Activated naive CD4-positive, alpha-beta T cell (primary cell): ENCODE measurements around the gene ZNF827.

Source experiments
- DNase-seq, 4 experiments: peaks; one replicate each; lab custom pipeline; 2025; lab: John Stamatoyannopoulos, UW

ZNF827 gene

GRCh38 chr4:145933134-145933533 lies 5.5 kb downstream of the ZNF827 start:
- no peak for DNase-seq

DNA sequence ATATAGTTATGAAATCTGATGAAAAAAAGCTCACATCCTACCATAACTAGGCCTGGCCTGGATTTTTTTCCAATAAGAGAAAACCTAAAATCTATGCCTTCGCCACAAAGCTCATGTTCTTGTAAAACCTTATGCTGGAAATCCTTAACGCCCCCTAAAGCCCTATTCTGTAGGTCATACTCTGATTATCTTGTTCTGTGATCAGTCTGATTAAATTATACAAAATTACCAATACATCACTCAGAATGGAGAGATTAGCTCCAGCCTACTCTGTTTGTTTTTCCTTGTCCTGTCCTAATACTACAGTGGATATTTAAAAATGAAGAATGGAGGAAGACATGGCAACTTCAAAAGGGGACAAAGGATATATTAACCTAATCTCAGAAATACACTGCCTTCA lies 7.2 kb downstream of the ZNF827 start:
- DNase-seq, result no peak

GRCh38 chr4:145930592-145930991 lies 8.0 kb downstream of the ZNF827 start:
- DNase-seq, result no peak

GRCh38 chr4:145929415-145930178 lies 9.0 kb downstream of the ZNF827 start:
- DNase-seq, result no peak

DNA sequence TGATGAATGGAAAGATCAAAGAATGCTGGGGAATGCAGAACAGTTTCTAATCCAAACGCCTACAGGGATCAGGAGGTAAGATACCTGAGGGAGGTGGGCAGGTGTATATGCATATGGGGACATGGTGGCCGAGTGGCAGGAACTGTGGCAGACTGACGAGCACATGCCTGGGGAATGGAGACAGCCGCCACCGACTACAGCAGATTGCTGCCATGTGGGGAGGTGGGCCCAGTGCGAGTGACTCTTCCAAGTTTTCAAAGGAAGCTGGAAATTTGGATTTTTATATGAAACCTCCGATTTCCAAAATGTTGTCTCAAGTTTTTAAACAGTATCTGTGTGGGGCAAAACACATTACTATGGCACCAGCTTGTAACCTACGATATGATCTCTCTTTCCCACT lies 9.9 kb downstream of the ZNF827 start:
- no peak for DNase-seq

GRCh38 chr4:145927030-145927429 lies 11.6 kb downstream of the ZNF827 start:
- no peak for DNase-seq

- DNase-seq, result no peak
Observed at GRCh38 chr4:145921231-145921630, 17.4 kb downstream of the ZNF827 start.

- no peak for DNase-seq
Observed at GRCh38 chr4:145920205-145920604, 18.4 kb downstream of the ZNF827 start.

DNA sequence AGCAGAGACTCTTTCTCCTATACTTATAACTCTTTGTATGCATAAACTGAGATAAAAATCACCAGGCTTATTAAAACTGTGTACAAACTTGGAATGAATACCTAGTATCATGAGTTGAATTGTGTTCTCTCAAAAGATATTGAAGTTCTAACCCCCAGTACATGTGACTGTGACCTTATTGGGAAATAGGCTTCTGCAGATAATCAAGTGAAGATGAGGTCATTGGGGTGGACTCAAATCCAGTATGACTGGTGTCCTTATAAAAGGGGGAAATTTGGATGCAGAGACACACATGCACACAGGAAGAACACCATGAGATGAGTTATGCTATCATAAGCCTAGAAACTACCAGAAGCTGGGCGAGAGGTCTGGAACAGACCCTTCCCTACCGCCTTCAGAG lies 26.2 kb downstream of the ZNF827 start:
- DNase-seq, result no peak

GRCh38 chr4:145909773-145910172 lies 28.9 kb downstream of the ZNF827 start:
- no peak for DNase-seq

DNA sequence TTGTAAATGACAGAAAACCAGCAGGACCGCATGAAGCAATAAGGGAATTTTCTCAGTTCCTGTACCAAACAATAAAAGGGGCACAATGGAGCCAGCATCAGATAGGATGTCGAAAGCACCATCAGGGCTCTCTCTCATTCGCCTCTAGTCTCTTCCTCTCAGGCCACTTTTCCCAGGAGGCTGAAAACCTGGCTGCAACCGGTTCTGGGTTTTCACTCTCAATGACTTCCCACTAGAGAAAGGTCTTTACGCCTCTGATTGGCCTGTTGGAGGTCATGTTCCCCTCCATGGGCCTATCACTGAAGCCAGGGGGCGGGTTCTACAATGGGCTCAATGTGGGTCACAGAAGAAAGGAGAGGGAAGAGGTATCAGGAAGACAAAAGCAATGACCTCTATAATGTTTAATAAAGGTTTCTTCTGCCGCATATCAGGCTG lies 29.3 kb downstream of the ZNF827 start:
- DNase-seq, result no peak

GRCh38 chr4:145907812-145908211 lies 30.8 kb downstream of the ZNF827 start:
- DNase-seq, result no peak

GRCh38 chr4:145907390-145907789 lies 31.2 kb downstream of the ZNF827 start:
- DNase-seq, result no peak

DNA sequence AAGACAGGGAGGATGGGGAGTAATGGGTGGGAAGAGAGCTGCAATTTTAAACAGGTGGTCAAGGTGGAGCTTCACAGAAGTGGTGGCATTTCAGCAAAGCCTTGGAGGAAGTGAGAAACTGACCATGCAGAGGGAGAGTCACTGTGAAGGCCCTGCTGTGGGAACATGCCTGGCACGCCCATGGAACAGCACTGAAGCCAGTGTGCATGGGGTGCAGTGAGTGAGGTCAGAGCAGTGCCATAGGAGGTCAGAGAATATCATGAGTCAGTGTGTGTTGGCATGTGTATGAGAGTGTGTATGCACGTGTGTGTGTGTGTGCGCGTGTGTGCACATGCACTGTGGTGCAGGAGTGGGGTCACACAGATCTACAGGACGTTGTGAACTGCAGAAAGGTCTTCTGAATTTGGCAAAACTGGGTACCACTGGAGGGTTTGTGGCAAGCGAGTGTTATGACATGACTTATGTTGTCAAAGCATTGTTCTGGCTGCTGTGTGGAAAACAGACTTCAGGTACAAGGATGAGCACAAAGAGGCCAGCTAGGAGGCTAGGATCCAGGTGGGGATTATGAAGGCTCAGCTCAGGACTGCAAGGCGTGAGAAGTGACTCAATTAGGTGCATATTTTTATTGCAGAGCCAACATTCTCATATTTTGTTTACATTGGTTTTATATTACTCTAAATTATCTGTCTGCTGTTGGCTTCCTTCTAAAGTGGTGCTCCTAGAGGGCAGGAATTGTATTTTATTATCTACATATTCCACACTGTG lies 34.0 kb downstream of the ZNF827 start:
- DNase-seq, result no peak

DNA sequence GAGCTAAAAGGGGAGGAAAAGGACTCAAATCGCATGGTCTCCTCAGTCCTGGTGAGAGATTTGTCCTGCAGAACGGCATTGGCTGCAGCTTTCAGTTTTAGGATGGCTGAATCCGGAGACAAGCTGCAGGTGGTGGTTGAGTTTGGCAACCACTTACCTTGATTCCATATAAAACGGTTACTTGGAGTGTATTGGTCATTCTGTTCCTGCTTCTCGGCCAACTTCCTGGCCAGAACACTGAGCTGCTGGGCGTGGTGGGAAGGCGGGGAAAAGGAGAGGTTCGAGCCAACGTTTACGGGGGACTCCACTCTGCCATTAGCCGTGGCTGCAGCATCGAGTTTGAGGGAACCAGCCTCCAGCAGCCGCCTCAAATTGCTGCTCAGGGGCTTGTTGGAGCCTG lies 36.1 kb downstream of the ZNF827 start:
- no peak for DNase-seq

GRCh38 chr4:145899886-145900460 lies 38.6 kb downstream of the ZNF827 start:
- DNase-seq, result no peak

DNA sequence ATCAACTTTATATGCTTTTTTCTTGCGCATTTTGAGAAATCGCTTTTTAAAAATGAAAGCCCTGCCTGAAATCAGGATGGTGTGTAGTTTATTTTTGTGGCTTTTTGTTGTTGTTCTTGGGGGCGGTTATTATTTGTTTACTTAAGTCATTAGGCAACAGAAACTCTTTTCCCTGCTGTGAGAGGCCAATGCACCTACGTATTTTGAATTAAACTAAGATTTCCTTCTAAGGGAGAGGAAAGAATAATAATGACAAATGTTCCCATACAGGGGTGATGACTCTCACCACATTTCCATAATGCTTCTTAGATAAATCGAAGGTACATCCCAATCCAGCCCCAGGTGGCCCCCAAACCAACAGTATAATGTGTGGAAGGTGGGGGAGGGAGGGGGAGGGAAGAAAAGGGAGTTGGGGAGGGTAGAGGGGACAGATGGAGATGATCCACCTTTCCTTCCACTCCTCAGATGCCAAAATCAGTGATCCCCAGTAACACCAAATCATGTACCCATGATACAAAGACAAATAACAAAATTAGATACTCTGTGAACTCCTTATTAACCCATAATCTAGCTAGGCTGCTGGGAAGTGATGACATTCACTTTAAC lies 39.6 kb downstream of the ZNF827 start:
- no peak for DNase-seq

GRCh38 chr4:145898466-145898865 lies 40.2 kb downstream of the ZNF827 start:
- DNase-seq, result no peak

DNA sequence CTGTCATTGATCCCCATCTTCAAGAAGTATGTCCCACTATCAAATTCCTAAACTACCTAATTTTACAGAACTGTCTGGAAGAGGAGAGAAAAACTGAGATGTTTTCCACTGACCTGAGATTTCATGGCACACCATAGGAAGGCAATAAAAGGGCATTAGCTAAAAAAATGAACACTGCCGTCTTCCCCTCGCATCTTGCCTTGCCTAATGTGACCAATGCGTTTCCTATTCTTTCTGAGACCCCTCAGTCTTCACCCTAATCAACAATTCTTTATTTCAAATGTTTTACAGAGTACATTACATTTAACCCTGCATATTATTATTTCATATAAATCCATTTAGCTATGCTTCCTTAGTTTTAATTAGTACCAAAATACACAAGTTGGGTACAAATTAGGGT lies 43.6 kb downstream of the ZNF827 start:
- no peak for DNase-seq

GRCh38 chr4:145891958-145892357 lies 46.7 kb downstream of the ZNF827 start:
- no peak for DNase-seq

GRCh38 chr4:145890689-145891088 lies 47.9 kb downstream of the ZNF827 start:
- DNase-seq, result no peak

DNA sequence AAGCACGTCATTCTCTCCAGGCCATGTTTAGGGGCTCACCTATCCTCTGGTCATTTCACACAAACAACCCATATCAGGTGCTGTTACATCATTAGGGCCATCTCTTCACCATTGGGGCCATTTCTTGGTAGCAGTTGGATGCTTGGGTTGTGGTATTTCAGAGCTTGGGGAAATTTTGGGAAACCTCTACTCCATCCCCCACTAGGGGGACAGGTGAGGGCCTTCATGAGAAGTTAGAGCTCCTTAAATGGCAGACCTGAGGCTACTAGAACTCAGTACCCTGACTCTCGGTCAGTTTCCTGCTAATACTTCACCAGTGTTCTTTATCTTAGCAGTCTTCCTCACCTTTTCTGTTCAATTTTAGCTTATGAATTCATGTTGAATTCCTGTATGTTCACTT lies 50.2 kb downstream of the ZNF827 start:
- no peak for DNase-seq
